ENCODE measurements around the gene STK11.
A peak's percentile ranks its signal among the peaks of the same experiment; 100 is the strongest.

Gene STK11

DNA sequence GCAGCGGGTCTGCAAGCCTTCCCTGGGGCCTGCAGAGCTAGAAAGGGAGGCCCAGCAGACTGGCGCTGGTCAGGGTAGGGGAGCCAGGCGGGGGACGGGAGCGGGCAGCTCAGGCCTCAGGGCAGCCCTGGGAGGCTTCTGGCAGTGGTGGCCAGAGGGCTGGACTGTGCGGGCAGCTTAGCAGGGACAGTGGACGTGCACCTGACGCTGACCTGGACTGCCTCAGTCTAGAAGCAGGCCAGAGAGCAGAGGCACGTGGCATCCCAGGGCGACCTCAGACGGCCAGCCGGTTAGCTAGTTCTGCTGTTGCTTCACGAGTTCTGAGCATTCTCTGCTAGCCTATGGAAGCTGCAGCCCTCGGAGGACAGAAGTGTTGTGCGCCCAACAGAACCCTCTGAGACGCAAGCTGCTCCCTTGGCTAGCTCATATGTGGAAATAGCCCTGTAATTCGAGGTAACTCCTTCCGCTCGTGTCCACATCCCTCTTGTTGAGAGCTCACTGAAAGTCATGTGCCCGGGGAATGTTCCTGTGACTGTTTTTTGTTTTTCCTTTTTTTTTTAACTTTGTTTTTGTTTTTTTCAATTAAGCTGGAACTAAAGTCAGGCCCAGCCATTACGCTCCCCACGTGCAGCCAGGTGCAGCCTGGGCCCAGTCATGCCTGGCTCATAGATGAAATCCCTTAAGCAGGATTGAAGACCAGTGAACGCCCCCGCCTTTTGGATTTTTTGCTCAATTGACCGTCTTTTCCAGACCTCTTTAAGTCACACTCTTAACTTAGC is 67.9 kb downstream of the STK11 start:
- DNase-seq (ENCODE audit: low read depth) = no peak

DNA sequence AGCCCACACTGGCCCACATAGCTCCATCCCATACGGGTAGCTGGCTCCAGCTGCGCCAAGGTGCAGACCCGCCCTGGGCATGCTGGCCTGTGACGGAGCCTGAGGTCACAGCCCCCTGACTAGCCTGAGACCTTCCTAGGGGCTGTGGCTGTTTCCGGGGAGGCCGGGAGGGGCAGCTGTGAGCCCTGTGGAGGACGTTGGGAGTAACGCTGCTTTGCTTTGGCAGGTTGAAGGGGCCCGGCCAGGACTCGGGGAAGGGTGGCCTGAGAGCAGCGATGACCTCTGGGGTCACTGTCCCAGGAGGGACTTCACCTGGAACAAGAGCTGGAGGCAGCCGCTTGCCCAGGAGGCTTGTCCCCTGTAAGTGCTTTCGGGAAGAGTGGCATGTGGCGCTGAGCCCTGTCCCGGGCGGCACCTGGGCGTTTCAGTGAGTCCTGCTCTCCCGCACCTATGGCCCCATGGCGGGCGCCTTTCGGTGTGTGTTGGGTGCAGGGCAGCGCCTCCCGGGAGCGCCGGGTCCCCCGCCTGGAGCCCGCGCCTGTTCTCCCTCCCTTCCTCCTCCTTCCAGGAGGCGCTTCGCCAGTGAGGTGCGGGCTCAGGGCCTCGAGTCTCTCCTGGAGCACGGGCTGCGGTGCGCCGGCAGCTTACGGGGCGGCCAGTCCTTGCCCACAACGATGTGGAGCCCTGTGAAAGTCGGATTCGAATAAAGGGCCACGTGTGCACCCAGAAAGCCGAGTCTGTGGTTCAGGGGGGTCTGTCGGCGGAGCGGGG is 68.7 kb downstream of the STK11 start:
- DNase-seq (ENCODE audit: low read depth) = no peak

DNA sequence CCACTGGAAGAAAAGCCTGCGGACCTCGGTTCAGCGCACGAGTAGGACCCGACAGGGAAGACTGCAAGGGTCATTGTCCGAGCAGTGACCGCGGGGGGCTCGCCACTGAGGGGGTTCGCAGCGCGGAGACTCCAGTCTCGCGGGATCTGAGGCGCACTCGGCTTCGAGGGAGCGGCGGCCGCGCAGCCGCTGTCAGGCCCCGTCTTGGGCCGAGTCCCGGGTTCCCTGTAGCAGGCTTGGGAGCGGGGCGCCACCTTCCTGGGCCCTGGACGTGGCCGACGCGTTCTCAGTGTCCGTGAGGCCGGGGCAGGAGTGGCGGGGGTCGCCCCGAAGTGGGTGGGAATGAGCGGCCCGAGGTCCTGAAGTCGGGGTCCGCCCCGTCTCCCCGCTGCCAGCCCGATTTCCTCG is 69.3 kb downstream of the STK11 start:
- no peak for DNase-seq (ENCODE audit: low read depth)

GRCh38 chr19:1275260-1275975 is 69.8 kb downstream of the STK11 start, which contains the start of gene FAM174C:
TSS of gene FAM174C (plus strand) at chr19:1275530. CDS start at chr19:1275550, 20 bp downstream.
- peak; percentile 96 for DNase-seq (ENCODE audit: low read depth)

GRCh38 chr19:1275976-1276627 is 70.5 kb downstream of the STK11 start:
- DNase-seq (ENCODE audit: low read depth) = no peak

DNA sequence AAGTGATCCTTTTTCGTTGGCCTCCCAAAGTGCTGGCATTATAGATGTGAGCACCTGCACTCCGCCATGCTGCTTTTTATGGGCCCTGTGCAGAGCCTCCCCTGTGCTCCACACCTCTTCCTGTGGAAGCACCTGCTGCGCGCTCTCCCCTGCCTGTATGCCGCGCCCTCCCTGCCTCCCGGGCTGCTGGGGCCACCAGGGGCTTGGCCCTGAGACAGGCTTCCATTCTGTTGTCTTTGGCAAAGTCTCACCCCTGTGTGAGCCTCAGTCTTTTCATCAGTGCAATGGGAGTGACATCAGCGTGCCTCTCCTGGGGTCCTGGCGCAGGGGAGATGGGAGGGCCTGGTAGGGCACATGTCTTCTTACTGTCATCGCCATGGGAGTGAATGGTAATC is 71.0 kb downstream of the STK11 start:
- DNase-seq (ENCODE audit: low read depth) = no peak

DNA sequence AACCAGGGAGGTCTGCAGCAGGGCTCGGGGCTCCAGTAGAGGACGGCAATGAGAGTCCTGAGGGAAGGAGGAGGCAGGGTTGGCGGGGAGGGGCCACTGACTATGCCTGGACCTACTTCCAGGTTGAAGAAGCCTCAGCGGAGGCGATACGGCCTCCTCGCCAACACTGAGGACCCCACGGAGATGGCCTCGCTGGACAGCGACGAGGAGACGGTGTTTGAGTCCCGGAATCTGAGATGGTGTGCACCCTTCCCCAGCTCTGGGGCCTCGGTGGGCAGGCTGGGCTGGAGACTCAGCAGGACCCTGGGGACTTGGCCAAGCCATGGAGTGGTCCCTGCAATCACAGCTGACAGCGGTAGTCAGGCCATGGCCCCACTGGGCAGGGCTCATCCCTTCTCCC is 71.5 kb downstream of the STK11 start:
- no peak for DNase-seq (ENCODE audit: low read depth)

All from fibroblast of gingiva (primary cell).